Measurements from ENCODE around the gene CYP2W1. TPM values are rescaled to one million over a fixed set of nuclear protein-coding genes. Genes with fewer than 3 reads are reported as not detected.

CYP2W1 gene
- total RNA-seq, 1 donor from 2014 or later: 2.0 TPM

DNA sequence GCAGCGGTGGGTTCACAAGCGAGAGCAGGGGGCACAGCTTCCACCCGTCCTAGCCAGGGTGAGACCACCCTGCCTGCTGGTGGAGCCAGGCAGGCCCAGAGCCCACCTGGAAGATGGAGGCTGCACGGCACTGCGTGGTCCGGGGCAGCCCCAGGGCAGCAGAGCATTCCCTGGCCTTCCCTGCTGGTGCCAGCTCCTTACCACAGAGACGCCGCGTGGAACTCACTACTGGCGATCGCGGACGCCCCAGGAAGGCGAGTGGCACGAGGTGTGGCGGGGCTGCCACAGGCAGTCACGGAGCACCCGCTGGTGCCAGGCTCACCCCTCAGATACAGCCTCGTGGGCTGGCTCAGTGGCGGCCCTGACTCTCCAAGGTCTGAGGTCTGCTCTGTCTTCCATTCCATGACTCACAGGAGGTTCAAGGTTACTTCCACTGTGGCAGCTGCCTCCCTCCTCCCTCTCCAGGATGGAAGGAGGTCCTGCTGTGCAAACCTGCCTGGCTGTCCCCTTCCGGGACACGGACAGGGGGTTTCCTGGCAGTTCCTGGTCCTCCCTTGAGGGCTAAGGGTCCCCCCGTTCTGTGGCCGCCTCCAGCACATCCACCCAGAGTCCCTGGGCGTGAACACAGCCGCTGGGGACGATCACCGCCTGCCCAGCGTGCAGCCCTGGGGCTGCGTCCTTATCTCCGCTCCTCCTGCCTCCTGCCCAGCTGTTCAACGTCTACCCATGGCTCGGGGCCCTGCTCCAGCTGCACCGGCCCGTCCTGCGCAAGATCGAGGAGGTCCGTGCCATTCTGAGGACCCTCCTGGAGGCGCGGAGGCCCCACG is 3.1 kb downstream of the CYP2W1 start:
- H3K4me3 ChIP-seq: no peak overlapping the region
- H3K27ac ChIP-seq: no peak overlapping the region
- H3K27me3 ChIP-seq: no peaks in the 10 kb centered on the region
- H3K4me1 ChIP-seq: peaks cover 26% of the 10 kb centered on the region
- no peak for TF ChIP-seq POLR2AphosphoS5 (IDR thresholded peaks at IDR 0.05; ENCODE audit: insufficient read depth in 1 of 2, low read depth in 1 of 2)
- no peak for TF ChIP-seq POLR2A (IDR thresholded peaks at IDR 0.05)
- TF ChIP-seq, protein P1, sequence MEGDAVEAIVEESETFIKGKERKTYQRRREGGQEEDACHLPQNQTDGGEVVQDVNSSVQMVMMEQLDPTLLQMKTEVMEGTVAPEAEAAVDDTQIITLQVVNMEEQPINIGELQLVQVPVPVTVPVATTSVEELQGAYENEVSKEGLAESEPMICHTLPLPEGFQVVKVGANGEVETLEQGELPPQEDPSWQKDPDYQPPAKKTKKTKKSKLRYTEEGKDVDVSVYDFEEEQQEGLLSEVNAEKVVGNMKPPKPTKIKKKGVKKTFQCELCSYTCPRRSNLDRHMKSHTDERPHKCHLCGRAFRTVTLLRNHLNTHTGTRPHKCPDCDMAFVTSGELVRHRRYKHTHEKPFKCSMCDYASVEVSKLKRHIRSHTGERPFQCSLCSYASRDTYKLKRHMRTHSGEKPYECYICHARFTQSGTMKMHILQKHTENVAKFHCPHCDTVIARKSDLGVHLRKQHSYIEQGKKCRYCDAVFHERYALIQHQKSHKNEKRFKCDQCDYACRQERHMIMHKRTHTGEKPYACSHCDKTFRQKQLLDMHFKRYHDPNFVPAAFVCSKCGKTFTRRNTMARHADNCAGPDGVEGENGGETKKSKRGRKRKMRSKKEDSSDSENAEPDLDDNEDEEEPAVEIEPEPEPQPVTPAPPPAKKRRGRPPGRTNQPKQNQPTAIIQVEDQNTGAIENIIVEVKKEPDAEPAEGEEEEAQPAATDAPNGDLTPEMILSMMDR (IDR thresholded peaks at IDR 0.05): no peak
- no peaks in the 10 kb centered on the region for H3K36me3 ChIP-seq
- no peak for DNase-seq (ENCODE audit: extremely low spot score in 2 of 2)
- intact Hi-C loops (cut with DNase I): no loop called here
- H3K9me3 ChIP-seq: no peaks in the 10 kb centered on the region

DNA sequence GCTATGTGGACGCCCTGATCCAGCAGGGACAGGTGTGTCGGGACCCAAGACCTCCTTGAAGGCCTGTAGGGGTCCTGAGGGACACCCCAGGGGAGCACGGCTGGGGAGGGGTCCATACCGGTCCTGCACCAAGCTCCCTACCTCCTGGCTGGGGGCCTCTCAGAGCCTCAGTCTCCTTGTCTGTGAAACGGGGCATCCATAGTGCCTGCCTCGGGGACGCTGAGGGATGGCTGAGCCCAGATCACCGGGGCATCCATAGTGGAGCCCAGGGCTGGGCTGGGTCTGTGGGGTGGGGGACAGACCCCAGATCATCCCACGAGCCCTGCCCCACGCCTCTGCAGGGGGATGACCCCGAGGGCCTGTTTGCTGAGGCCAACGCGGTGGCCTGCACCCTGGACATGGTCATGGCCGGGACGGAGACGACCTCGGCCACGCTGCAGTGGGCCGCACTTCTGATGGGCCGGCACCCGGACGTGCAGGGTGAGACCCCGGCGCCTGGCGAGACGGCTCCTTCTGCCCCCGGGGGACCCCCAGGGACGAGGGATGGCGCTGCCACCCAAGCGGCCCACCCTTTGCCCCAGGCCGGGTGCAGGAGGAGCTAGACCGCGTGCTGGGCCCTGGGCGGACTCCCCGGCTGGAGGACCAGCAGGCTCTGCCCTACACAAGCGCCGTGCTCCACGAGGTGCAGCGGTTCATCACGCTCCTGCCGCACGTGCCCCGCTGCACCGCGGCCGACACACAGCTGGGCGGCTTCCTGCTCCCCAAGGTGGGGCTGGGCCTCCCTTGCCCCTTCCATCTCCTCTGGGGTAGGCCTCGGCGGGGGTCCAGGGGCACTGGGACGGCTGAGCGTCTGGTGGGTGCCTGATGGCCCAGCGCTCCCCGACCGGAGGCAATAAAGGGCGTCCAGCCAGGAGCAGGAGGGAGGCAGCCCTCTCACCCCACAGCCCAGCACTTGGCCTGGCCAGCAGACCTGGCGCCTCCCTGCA is 4.1 kb downstream of the CYP2W1 start:
- intact Hi-C loops (cut with DNase I): no loop called here
- H3K27me3 ChIP-seq: no peaks in the 10 kb centered on the region
- H3K4me3 ChIP-seq: no peak overlapping the region
- H3K36me3 ChIP-seq: no peaks in the 10 kb centered on the region
- no peak overlapping the region for H3K27ac ChIP-seq
- H3K4me1 ChIP-seq: peaks cover 24% of the 10 kb centered on the region
- H3K9me3 ChIP-seq: no peaks in the 10 kb centered on the region
- no peak for DNase-seq (ENCODE audit: extremely low spot score in 2 of 2)
- TF ChIP-seq POLR2AphosphoS5 (IDR thresholded peaks at IDR 0.05; ENCODE audit: insufficient read depth in 1 of 2, low read depth in 1 of 2): no peak
- no peak for TF ChIP-seq POLR2A (IDR thresholded peaks at IDR 0.05)
- TF ChIP-seq, protein P1 (IDR thresholded peaks at IDR 0.05): no peak

DNA sequence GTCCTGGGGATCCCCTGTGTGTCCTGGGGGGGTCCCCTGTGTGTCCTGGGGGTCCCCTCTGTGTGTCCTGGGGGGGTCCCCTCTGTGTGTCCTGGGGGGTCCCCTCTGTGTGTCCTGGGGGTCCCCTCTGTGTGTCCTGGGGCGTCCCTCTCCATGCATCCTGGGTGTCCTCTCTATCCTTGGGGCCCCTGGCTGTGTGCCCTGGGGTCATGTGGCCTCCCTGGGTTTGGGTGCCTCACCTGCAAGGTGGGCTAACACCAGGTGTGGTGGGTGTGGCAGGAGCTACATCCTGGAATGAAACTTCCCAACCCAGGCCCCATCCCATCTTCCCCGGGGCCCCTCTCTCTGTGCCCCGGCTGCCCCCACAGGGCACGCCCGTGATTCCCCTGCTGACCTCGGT is 4.9 kb downstream of the CYP2W1 start:
- intact Hi-C loops (cut with DNase I): no loop called here

DNA sequence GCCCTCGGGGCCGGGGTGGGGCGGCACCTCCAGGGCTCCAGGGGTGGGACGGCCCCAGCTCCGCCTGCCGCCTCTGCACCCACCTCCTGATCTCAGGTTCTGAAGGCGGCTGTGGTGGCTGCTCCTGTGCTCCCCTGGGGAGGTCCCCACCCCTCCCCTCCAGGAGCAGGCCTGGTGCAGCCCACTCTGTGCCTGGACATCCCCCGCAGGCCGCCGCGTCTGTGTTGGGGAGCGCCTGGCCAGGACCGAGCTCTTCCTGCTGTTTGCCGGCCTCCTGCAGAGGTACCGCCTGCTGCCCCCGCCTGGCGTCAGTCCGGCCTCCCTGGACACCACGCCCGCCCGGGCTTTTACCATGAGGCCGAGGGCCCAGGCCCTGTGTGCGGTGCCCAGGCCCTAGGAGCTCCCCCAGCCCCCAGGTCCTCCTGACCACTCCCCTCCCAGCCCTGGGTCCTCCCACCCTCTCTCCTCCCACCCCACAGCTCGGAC is 5.5 kb downstream of the CYP2W1 start:
- H3K27me3 ChIP-seq: no peaks in the 10 kb centered on the region
- peaks cover 21% of the 10 kb centered on the region for H3K4me1 ChIP-seq
- TF ChIP-seq, protein P1 (IDR thresholded peaks at IDR 0.05): no peak
- no peak for TF ChIP-seq POLR2AphosphoS5 (IDR thresholded peaks at IDR 0.05; ENCODE audit: insufficient read depth in 1 of 2, low read depth in 1 of 2)
- no peak overlapping the region for H3K27ac ChIP-seq
- H3K9me3 ChIP-seq: no peaks in the 10 kb centered on the region
- intact Hi-C loops (cut with DNase I): no loop called here
- no peak for DNase-seq (ENCODE audit: extremely low spot score in 2 of 2)
- no peak overlapping the region for H3K4me3 ChIP-seq
- no peaks in the 10 kb centered on the region for H3K36me3 ChIP-seq

More for the DNA sequence above, 4.9 kb downstream of the CYP2W1 start:
- TF ChIP-seq POLR2A (IDR thresholded peaks at IDR 0.05) (no peak), POLR2AphosphoS5 (IDR thresholded peaks at IDR 0.05; ENCODE audit: insufficient read depth in 1 of 2, low read depth in 1 of 2) (no peak)
- TF ChIP-seq, protein P1 (IDR thresholded peaks at IDR 0.05): no peak
- no peaks in the 10 kb centered on the region for H3K27me3 ChIP-seq
- peaks cover 21% of the 10 kb centered on the region for H3K4me1 ChIP-seq
- no peaks in the 10 kb centered on the region for H3K36me3 ChIP-seq
- no peaks in the 10 kb centered on the region for H3K9me3 ChIP-seq
- no peak overlapping the region for H3K4me3 ChIP-seq
- no peak for DNase-seq (ENCODE audit: extremely low spot score in 2 of 2)
- H3K27ac ChIP-seq: no peak overlapping the region

Measured in vagina (tissue), 2 donors.